Stimulated activated CD4-positive, alpha-beta T cell treated with anti-CD3 and anti-CD28 coated beads, Interleukin-15, amount 100 ng/mL, for 1 hour (primary cell): Measurements from ENCODE around the gene FMN2.

Source experiments
- DNase-seq, 2 donors: peaks; one replicate each; pipeline ENCODE4 v3.0.0-alpha.2; 2020; ENCODE audit warnings: low read depth in 1 of 2, low spot score in 1 of 2

The FMN2 gene

DNA sequence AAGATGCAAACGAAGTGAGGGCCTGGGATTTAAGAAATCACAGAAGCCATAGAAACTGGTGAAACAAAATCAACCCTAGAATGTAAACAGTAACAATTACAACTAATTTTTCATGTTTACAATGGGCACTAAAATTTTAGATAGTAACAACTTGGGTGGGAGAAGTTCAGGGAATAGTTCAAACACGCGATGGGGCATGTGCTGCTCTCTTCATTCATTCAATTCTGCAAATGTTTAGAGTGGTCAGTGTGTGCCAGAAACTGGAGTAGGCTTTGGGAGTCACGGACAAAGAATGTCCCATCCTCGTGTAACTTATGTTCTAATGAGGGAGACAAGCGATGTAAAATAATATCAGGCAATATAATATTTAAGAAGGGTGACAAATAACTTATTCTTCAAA lies 386.9 kb downstream of the FMN2 start:
- DNase-seq: no peak

DNA sequence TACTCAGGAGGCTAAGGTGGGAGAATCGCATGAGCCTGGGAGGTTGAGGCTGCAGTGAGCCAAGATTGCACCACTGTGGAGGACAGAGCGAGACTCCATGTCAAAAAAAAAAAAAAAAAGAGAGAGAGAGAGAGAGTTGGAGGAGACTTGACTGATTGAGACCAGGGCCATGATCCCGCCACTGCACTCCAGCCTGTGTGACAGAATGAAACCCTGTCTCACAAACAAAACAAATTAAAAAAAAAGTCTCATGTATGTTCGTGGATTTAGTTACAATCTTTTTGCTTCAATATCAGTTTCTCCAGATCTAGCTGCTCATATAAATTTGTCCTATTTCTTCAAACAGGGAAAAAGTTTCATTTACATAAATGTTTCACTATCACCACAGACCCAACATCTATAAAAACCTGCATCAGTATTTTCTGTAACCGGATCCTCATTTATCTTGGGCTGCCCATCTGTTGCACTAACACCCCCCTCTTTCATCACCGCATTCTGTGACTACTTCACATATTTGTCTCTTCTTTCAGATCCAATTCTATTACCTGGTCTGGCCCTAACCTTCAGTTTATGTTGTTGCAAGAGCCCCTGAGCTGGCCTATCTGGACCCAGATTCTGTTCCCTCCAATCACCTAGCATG lies 393.2 kb downstream of the FMN2 start:
- DNase-seq: no peak

DNA sequence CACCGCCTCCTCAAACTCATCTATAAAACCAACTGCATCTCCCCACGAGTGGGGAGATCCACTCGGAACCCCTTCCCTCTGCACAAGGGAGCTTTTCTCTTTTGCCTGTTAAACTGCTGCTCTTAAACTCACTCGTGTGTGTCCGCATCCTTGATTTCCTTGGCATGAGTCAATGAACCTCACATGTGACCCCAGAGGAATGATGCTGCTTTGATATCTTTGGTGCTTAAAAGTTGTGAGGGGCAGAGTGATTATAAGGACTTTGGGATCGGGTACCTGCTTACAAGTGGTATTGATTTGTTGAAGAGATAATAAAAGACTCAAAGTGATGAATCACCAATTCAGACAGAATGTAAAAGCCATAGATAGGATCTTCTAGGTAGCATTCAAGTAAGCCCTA lies 394.9 kb downstream of the FMN2 start:
- DNase-seq: no peak

DNA sequence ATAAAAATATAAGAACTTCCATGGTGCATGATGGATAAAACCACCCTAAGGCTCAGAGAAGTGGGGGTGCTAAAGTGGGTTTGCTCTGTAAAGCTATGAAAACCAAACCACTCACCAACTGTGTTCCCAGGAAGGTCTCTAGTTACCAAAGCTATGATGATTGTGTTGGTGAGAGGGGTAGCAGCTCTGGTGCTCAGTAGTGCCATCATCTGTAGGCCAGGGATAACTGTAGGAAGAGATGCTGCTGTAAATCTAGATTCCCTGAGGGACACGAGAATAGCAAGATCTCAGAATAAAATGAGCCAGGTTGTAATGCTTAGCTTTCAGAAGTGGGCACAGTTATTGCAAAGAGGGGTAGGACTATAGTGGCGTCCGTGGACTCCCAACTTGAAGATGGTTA lies 395.8 kb downstream of the FMN2 start:
- DNase-seq: no peak

DNA sequence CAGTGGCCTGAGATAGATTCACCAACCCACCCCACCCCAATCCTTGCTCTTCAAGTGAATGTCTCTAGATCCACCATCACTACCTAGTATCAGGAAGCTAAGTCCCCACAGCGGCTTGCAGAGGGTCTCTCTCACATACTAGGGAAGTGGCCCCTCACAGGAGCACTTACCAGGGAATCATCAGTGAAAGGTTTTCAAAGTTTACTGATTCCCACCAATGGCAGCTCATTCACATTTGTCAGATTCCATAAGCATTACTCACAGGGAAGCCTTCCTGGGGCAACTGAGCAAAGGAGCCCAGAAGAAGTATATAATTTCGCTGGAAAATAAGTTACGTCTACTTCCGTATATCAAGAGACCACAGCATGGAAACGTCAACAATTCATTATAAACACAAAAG lies 399.5 kb downstream of the FMN2 start:
- DNase-seq: no peak

DNA sequence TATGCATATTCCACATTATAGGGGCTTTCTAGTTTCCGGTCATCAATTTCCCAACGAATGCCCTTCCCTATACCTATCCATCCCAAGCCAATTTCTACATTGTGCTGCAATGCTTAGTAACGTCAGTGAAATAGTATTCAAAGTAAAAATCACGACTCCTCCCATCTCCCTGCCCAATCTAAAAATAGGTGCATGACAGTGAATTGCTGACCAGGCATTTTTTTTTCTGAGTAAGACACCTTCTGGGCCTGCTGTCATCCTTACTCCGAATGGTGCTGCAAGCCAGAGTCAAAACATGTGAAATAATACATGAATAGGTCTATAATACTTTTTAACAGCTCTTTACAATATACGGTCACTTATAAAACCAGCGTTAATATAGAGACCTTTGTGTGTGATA lies 400.1 kb downstream of the FMN2 start:
- DNase-seq: no peak

DNA sequence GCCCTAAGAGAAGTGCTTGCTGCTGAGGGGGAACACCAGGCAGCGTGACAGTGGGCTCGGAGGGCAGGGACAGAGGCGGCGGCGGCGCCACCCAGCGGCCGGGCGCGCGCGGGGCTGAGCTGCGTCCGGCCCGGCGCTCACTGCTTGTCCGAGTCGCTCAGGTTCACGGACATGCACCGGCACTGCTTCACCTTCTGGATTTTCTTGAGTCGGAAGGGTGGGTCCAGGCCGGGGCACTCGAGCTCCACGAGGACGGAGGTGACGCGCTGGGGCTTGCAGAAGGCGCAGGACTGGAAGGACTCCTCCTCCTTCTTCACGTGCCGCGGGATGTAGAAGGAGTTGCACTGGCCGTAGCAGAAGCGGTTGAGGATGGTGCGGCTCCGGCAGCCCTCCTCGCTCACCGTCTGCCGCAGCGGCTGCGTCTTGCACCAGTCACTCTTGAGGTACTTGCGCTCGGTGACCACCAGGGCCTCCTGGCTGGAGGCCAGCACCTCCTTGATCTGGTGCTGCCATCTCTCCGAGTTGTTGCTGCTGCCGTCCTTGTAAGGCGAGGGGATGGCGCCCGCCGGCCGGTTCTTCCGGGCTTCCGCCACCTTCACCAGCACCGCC lies 401.3 kb downstream of the FMN2 start:
- DNase-seq: no peak

DNA sequence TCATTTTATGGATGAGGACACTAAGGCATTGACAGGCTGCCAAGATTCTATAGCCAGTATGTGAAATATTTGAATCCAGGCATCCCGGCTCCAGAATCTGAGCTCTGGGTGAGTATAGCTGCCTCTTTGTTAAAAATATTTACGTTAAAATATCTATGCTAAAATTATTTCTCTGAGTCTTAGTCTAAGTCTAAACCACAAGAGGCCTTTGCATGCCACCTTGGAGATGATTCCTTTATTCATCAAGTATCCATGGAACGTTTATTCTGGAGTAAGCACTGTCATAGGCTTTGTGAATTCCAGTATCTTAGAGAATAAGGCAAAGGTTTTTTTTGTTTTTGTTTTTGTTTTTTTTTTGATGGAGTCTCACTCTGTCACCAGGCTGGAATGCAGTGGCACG lies 403.9 kb downstream of the FMN2 start:
- no peak for DNase-seq

DNA sequence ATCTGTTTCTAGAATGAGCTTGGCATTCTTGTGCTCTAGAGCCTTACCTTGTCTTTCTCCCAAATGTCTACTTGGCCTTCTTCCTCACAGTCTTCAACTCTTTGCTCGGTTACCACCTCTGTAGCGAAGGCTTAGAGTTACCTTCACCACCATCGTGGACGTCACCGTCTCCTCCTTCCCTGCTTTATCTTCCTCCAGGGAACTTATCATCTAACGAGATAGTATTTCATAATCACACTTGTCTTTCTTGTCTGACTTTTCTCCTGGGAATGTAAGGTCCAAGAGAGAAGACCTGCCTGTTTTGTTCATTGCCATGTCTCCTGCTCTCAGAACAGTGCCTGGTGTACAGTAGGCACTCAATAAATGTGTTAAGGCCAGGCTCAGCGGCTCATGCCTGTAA lies 404.7 kb downstream of the FMN2 start:
- DNase-seq: no peak

DNA sequence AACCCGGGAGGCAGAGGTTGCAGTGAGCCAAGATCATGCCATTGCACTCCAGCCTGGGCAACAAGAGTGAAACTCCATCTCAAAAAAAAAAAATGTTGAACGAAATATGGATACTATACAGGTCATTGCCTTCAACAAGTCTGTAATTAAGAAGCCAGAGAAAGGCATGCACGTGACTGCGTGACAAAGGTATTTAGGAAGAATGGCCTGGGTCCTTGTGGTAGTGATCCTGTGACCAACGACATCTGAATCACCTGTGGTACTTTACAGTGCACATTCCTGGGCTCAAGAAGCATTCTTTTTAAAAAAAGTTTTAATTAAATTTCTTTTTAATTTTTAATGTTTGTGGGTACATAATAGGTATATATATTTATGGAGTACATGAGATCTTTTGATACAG lies 405.3 kb downstream of the FMN2 start:
- no peak for DNase-seq

DNA sequence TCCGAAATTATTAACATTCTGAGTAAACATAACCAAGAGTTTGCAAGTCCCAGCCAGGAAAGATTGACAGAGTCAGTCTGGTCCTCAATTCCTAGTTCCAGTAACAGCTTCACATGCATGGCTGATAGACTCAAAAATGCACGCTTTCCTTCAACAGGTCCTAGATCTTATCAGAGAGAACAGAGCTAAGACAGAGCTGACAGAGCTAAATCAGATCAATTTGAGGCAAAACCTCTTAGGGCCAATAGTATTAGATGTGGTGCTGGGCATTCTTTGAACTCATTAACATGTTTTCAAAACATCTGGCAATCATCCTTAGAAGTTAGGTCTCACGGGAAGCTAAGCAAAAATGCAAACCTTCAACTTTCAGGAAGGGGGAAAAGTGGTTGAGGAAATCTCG lies 406.2 kb downstream of the FMN2 start:
- DNase-seq: no peak

DNA sequence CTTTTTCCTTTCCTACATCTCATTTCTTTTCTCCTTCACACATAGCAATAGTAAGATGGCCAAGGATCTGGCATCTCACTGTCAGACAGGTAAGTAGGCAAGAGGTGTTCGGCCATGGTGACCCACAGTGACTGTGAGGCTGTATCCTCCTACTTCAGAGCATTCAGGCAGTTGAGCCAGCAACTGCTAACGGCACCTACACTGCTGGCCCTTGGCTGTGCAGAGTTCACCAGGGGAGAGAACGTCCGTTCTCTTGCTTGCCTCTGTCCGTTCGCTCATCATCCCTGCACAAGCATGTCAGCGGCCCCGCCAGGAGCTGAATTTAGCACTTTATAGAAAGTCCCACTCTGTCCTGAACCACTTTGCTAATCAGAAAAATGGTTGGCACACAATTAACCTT lies 406.7 kb downstream of the FMN2 start:
- DNase-seq: no peak

DNA sequence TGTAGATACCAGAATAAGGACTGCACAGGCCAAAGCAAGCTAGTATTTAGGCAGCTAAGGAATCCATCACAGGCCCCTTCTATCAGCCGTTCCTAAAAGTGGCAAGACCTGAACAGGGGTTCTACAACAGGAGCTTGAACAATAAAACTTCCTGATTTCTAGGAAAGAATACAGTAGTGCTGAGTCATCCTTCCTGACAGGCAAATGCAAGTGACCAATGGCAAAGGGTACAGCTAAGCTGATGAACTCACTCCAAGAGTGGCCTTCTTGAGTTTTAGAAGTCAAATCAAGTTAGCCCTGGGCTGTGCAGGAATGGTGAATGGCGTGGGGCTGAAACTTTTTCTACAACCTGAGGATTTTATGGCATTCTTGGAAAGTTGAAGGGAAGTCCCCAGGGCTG lies 407.3 kb downstream of the FMN2 start:
- DNase-seq: no peak

DNA sequence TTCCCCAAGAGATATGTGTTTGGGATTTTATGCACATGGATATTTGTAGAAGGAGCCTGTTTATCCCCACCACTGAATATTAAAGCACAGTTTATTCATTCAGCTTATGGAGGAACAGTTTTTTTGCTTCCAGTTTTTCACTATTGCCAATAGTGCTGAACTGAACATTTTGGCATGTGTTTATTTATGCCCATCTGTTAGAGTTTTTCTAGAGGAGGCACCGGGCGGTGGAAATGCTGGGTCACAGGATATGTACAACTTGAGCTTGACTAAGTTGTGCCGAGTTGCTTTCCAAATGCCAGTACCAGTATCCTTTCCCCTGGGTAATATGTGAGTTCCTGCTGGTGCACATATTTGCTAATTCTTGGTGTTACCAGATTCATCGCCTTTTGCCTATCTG lies 409.0 kb downstream of the FMN2 start:
- no peak for DNase-seq

DNA sequence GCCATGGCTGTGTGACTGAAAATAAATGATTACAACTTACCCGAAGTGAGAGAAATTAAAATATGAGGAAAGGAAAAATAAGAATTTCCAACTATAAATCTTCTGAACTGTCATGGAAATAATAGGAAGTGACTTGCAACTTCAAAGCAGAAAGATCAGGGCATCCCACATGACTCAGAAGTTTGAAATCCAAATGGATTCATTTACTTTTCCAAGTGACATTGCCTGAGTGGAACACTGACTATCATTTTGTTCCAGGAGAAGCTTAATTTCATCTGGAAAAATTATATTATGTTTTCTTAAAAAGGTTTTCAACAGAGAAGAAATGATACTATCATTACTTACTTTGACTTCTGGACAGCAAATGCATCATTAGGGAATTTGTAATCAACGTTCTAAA lies 409.4 kb downstream of the FMN2 start:
- no peak for DNase-seq

DNA sequence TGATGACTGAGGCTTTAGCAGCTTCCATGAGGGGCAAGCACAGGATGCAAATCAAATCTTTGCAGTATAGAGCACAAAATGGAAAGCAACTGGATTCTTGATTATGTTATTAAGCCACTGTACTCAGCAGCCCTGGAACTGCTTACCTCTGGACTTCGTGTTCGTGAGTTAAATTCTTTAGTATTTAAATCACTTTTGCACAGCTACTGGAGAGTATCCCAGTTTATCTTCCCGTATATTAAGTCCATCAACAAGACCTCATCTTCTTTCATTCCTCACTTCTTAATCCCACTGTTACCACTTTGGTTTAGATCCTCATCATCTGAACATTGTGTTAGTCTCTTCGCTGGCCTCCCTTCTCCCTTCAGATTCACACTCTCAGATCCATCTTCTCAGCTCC lies 411.4 kb downstream of the FMN2 start:
- DNase-seq: no peak

DNA sequence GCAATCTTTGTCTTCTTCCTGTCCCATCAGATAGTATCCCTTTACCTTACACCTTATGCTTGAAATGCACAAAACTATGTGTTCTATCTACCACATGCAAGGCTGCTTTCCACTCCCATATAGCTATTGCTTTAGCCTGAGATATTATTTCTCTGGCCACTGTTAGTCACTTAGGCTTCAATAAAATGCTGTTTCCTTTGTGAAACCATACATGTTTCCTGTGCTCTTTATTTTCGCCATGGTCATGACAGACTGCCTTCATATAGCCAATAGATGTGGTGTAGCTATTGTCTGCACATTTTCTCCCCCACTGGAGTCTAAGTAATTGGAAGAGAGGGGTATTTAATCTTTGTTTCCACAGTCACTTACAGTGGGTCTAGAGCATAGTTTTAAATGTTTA lies 411.9 kb downstream of the FMN2 start:
- no peak for DNase-seq

DNA sequence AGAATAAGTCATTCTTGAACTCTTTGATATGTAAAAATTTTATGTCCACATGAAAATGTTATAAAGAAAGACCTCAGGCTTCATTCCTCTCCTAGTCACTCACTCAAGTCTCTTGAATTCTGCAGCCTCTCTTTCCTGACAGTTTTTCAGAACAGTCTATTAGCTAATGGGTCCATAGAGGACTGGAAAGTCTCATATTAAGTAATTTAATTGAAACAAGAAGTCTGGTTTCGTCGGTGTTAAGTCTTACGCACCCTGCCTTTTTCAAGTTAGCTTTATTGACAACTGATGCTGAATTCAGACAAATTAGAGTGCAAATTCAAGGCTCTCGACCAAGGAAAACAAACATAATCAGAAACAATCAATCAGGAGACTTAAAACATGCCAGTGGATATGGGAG lies 414.5 kb downstream of the FMN2 start:
- no peak for DNase-seq

DNA sequence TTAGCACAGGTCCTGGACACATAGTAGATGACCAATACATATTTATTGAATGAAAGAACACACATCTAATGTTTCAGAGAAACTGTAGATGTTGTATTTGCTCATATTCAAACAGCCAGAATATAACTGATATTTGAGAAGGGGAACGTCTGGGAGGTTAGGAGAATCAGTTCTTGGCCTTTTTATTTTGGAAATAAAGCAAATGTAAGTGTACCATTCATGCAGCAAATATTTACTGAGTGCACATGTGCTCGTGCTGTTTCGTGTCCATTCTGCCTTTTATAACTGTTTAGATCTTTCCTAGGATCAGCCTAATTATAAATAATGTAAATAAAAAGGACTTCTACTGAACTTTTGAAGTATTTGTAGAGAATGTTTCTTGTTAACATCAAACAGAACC lies 416.5 kb downstream of the FMN2 start:
- DNase-seq: no peak

DNA sequence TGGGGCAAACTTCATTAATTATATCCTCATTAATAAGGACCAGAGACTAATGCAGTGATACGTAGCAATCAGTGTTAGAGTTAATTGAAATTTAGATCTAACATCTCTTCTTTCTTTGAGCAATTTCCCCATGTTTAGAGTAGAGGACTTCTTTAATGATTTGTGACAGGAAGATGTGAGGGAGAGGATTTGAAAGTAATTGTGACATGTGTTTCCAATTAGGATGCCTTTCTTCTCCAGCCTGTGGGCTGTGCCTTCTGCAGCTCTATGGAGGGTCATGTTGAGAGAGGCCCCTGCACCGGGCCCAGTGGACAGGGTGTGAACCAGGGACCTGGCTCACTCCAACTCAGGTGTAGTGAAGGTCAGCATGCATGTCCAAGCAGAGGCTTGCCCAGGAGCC lies 417.3 kb downstream of the FMN2 start:
- no peak for DNase-seq

DNA sequence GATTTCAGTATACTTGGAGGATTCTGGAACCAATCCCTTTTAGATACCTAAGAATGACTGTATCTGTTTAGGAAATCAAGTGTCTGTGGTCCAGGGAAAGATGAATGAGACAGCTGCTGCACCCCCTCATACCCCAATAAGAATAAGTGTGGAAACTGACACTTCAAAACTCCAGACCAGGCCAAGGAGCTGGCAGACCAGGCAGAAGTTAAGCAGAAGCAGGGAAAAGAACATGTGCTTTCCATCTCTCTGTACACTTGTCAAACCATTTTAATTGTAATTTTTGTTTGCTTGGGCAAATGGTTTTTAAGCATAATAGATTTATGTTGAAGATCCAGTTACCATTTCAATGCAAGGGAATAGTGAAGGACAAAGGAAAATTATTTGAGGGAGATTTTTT lies 420.1 kb downstream of the FMN2 start:
- no peak for DNase-seq

DNA sequence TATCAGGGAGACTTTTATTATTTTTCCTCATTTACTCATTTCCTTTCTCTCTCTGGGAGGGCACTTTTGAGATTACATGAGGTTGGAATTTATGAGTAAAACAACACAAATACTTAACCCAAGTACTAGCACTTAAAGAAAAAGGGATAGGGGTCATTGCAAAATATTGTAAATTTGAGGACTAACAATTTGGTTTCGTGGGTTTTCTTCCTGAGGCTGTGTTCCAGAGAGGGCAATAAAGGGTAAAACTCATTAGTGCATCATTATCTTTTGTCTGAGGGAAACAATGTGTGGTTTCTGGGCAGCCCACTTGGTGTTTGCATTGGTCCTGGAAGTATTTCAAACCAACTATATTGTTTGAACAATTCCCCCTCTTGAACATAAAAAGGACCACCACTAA lies 423.8 kb downstream of the FMN2 start:
- no peak for DNase-seq

DNA sequence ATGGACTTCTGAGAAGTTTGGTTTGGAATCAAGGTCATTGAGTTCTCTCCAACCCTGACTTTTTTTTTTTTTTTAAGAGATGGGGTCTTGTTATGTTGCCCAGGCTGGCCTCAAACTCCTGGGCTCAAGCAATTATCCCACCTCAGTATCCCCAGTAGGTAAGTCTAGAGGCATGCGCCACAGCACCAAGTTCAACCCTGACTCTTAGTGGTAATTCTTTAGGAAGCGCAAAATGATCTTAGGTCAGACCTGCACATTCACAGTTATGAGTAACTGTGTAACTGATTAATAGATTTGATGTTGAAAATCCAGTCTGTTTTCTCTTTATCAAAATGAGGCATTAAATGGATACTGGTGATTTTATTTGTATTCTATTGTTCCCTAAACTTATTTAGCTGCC lies 424.4 kb downstream of the FMN2 start:
- no peak for DNase-seq

DNA sequence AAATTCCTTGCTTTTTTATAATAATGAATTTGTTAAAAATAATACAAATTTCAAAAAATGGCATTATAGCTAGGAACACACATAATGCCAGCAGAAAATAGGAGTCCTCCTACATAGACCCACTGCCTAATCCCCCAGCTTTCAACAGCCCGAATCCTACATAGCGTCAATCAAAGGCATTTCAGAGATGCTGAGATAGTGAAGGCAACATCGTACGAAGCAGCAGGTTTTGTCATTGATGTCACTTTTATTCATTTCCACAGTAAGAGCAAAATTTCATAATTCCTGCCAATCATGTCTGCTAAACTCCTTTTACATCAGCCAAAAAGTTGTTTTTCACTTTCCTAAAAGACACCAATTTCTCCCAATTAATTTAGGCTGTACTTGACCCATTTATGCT lies 426.2 kb downstream of the FMN2 start:
- no peak for DNase-seq
